ENCODE measurements around the gene GMPPA.

- no peak for TF ChIP-seq CTCF (IDR thresholded peaks at IDR 0.05)
- no peak for TF ChIP-seq POLR2A (IDR thresholded peaks at IDR 0.05)
Observed at GRCh38 chr2:219505585-219505984, 6.9 kb downstream of the GMPPA start.

All from right lobe of liver (tissue), 4 donors.